B cell (primary cell): ENCODE measurements around the gene HPN. TPM values are rescaled to one million over a fixed set of nuclear protein-coding genes. Genes with fewer than 3 reads are reported as not detected.

Source experiments
- ATAC-seq: fragments of 200-7000 bp; cut with Tn5 transposase; one replicate; pipeline ENCODE4 v1.10.0; 2021; ENCODE audit warnings: low read depth, mild to moderate bottlenecking, moderate number of reproducible peaks, moderate library complexity
- CTCF ChIA-PET: fragments of 350-600 bp; sonication (Branson Sonifier 250); formaldehyde crosslinking; loops from one replicate; lab custom pipeline; 2021; ENCODE audit warnings: antibody characterized with exemption, inconsistent platforms; lab: Charles Lee
- POLR2A ChIA-PET: fragments of 350-600 bp; sonication (Branson Sonifier 250); formaldehyde crosslinking; loops from one replicate; lab custom pipeline; 2021; ENCODE audit warnings: antibody characterized with exemption; lab: Charles Lee
- DNase-seq: peaks from one replicate; pipeline ENCODE4 v3.0.0; 2013
- H2AFZ ChIP-seq: 2 replicates; pipeline ENCODE4 v1.6.1; 2012; ENCODE audit warnings: mild to moderate bottlenecking, low read depth, low read length; ENCODE audit not compliant: insufficient read depth, poor library complexity, severe bottlenecking
- H3K27ac ChIP-seq, 2 donors: 1 replicate in 1 of 2; 2 replicates in 1 of 2; pipeline ENCODE4 v1.5.1; 2012 to 2013; ENCODE audit warnings: low read length in 2 of 2, mild to moderate bottlenecking in 2 of 2, moderate library complexity in 1 of 2
- H3K27me3 ChIP-seq, 4 experiments: fragments of 200-600 bp in 1 of 4; sonication (generic) in 1 of 4; replicated peaks in 1 of 4; 1 replicate in 2 of 4; 2 replicates in 2 of 4; pipeline versions ENCODE4 v1.6.1 to v1.7.0; 2013 to 2016; ENCODE audit warnings: low read length in 3 of 4, mild to moderate bottlenecking in 2 of 4, mixed read lengths in 1 of 4, moderate library complexity in 1 of 4; ENCODE audit not compliant: insufficient read depth in 4 of 4, control insufficient read depth in 3 of 4; ENCODE audit errors: control extremely low read depth in 1 of 4
- H3K36me3 ChIP-seq, 2 experiments: replicated peaks in 1 of 2; 1 replicate in 1 of 2; 2 replicates in 1 of 2; pipeline versions ENCODE4 v1.6.1 to v1.7.1; 2013; ENCODE audit warnings: low read length in 1 of 2; ENCODE audit not compliant: insufficient read depth in 2 of 2, control insufficient read depth in 1 of 2; ENCODE audit errors: control extremely low read depth in 1 of 2, extremely low read depth in 1 of 2
- H3K4me1 ChIP-seq, 2 donors: fragments of 200-600 bp in 1 of 2; sonication (generic) in 1 of 2; 1 replicate in 1 of 2; 2 replicates in 1 of 2; pipeline versions ENCODE4 v1.5.1 to v1.6.1; 2013 to 2017; ENCODE audit warnings: low read length in 2 of 2; ENCODE audit not compliant: control insufficient read depth in 2 of 2, insufficient read depth in 2 of 2
- H3K4me2 ChIP-seq: replicated peaks from 2 replicates; pipeline ENCODE3; 2012; ENCODE audit warnings: mild to moderate bottlenecking, low read depth, low read length; ENCODE audit not compliant: poor library complexity, severe bottlenecking
- H3K4me3 ChIP-seq, 5 experiments: fragments of 200-600 bp in 1 of 5; sonication (generic) in 1 of 5; 1 replicate in 3 of 5; 2 replicates in 2 of 5; pipeline versions ENCODE4 v1.5.1 to v1.7.0; 2011 to 2016; ENCODE audit warnings: low read length in 4 of 5, mild to moderate bottlenecking in 4 of 5, low read depth in 2 of 5, control low read depth in 1 of 5, moderate library complexity in 1 of 5; ENCODE audit not compliant: insufficient read depth in 1 of 5; ENCODE audit errors: control extremely low read depth in 1 of 5, extremely low read depth in 1 of 5
- H3K79me2 ChIP-seq: fragments of 200-600 bp; sonication (generic); one replicate; pipeline ENCODE4 v1.6.0; 2016; ENCODE audit warnings: low read length; ENCODE audit not compliant: control insufficient read depth, insufficient read depth
- H3K9ac ChIP-seq: fragments of 200-600 bp; sonication (generic); 2 replicates; pipeline ENCODE4 v1.6.1; 2017; ENCODE audit warnings: mild to moderate bottlenecking, low read length, moderate library complexity
- H3K9me3 ChIP-seq, 3 donors: one replicate each; pipeline versions ENCODE4 v1.6.1 to v1.7.1; 2013; ENCODE audit warnings: low read length in 2 of 3; ENCODE audit not compliant: control insufficient read depth in 2 of 3, insufficient read depth in 1 of 3; ENCODE audit errors: control extremely low read depth in 1 of 3
- H4K20me1 ChIP-seq: 2 replicates; pipeline ENCODE4 v1.6.0; 2012; ENCODE audit warnings: mild to moderate bottlenecking, low read length; ENCODE audit not compliant: insufficient read depth, control insufficient read depth, poor library complexity, severe bottlenecking
- H3K27ac Mint-ChIP-seq: one replicate; pipeline ENCODE4 v1.8.0; 2021; ENCODE audit warnings: mixed read lengths
- H3K27me3 Mint-ChIP-seq: one replicate; pipeline ENCODE4 v1.8.0; 2021; ENCODE audit warnings: mixed read lengths
- H3K4me1 Mint-ChIP-seq: one replicate; pipeline ENCODE4 v1.8.0; 2021; ENCODE audit warnings: mixed read lengths
- H3K4me3 Mint-ChIP-seq: one replicate; pipeline ENCODE4 v1.8.0; 2021; ENCODE audit warnings: mixed read lengths
- H3K9me3 Mint-ChIP-seq: one replicate; pipeline ENCODE4 v1.8.0; 2022; ENCODE audit warnings: mixed read lengths; ENCODE audit not compliant: insufficient read depth
- CTCF ChIP-seq: fragments of 200-600 bp; IDR thresholded peaks from one replicate; pipeline ENCODE4 v1.8.0; 2022; ENCODE audit warnings: antibody characterized with exemption, mild to moderate bottlenecking
- EZH2 ChIP-seq: IDR thresholded peaks from 2 replicates; pipeline ENCODE4 v1.6.1; 2012; ENCODE audit warnings: borderline replicate concordance, low read depth, mild to moderate bottlenecking, moderate library complexity, low read length; ENCODE audit not compliant: insufficient read depth, poor library complexity, severe bottlenecking
- WGBS: methylation state at CpG from one replicate; pipeline ENCODE4 v1.1.5; 2013; ENCODE audit warnings: missing lambda C conversion rate; ENCODE audit not compliant: insufficient coverage; 5-methylcytosine and 5-hydroxymethylcytosine counted together
- intact Hi-C: fragments of 100-400 bp; cut with micrococcal nuclease; formaldehyde crosslinking; loops from one replicate; pipeline ENCODE4 v1.10.0; 2022
- polyA plus RNA-seq: library from polyadenylated mRNA; depleted of rRNA; stranded (reverse); fragments of >200 nt; gene quantifications from 2 replicates; pipeline ENCODE4 v1.2.3, GENCODE V29; 2012
- total RNA-seq, 2 donors: library from RNA; stranded (reverse); fragments of 120-200 nt in 1 of 2; gene quantifications; 1 replicate in 1 of 2; 2 replicates in 1 of 2; pipeline versions ENCODE4 v1.2.3 to v1.2.4, GENCODE V29; 2013 to 2022

HPN gene
- total and polyA plus RNA-seq, 2 donors (not counting 1 experiment from before 2014, with no cell fraction given), result 0.30 TPM; not detected in 1

GRCh38 chr19:34998777-34999497 is 42.6 kb upstream of the HPN start:
- H3K27ac ChIP-seq, result peak overlapping the region in 1 of 2 donors; percentile 84
- peaks cover 0 to 4% (median 0%) of the 10 kb centered on the region in 3 donors for H3K9me3 ChIP-seq
- peak overlapping the region; percentile 99 for H3K4me2 ChIP-seq
- peak overlapping the region; percentile 90 for H3K27ac Mint-ChIP-seq
- intact Hi-C loops, result no loop called here
- DNase-seq (no peak), ATAC-seq (no peak)
- TF ChIP-seq CTCF (no peak), EZH2 (no peak)
- peaks cover 47 to 65% of the 10 kb centered on the region in 2 donors for H3K4me1 ChIP-seq
- H3K27me3 ChIP-seq, result no peaks in the 10 kb centered on the region
- CTCF ChIA-PET, result interaction anchor here (1.2 kb wide), 1 partner anchor 26 kb away, joined by 3 read pairs; no protein-coding TSS in a partner anchor
- peak overlapping the region; percentile 88 for H3K4me3 Mint-ChIP-seq
- 63% methylated on average over 13 of the region's 13 CpGs for WGBS
- H3K4me3 ChIP-seq, result peak overlapping the region in 4 of 5 experiments; percentile 51 to 79 (median 71)
- H3K4me1 Mint-ChIP-seq, result peaks cover 54% of the 10 kb centered on the region
- H3K79me2 ChIP-seq, result peaks cover 40% of the 10 kb centered on the region
- peaks cover 0 to 3% of the 10 kb centered on the region in 2 experiments for H3K36me3 ChIP-seq
- POLR2A ChIA-PET, result no interaction called here
- H2AFZ ChIP-seq, result peak overlapping the region; percentile 92
- peak overlapping the region; percentile 76 for H3K9ac ChIP-seq
- H3K27me3 Mint-ChIP-seq, result no peaks in the 10 kb centered on the region
- no peaks in the 10 kb centered on the region for H3K9me3 Mint-ChIP-seq
- H4K20me1 ChIP-seq, result peaks cover 14% of the 10 kb centered on the region
